ENCODE measurements around the gene DSCAML1.

DNA sequence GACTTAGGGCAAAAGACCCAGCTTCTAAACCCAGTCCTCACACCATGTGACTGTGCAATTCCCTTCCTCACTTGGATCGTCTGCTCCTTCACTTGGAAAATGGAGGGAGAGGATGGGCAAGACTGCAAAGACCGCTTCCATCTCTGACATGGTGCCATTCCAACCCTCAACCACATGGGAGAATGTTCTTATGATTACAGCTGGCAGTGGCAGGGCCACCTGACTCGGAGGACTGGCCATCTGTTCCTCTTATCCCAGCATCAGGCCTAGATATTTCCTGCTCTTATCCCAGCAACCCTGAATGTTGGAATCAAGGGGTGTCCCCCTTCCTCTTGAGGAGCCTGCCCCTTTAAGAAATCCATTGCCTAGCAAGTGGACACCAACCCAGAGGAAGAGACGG lies 15.4 kb downstream of the DSCAML1 start:
- TF ChIP-seq, protein P1, sequence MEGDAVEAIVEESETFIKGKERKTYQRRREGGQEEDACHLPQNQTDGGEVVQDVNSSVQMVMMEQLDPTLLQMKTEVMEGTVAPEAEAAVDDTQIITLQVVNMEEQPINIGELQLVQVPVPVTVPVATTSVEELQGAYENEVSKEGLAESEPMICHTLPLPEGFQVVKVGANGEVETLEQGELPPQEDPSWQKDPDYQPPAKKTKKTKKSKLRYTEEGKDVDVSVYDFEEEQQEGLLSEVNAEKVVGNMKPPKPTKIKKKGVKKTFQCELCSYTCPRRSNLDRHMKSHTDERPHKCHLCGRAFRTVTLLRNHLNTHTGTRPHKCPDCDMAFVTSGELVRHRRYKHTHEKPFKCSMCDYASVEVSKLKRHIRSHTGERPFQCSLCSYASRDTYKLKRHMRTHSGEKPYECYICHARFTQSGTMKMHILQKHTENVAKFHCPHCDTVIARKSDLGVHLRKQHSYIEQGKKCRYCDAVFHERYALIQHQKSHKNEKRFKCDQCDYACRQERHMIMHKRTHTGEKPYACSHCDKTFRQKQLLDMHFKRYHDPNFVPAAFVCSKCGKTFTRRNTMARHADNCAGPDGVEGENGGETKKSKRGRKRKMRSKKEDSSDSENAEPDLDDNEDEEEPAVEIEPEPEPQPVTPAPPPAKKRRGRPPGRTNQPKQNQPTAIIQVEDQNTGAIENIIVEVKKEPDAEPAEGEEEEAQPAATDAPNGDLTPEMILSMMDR (IDR thresholded peaks at IDR 0.05): no peak
- TF ChIP-seq, protein P2, sequence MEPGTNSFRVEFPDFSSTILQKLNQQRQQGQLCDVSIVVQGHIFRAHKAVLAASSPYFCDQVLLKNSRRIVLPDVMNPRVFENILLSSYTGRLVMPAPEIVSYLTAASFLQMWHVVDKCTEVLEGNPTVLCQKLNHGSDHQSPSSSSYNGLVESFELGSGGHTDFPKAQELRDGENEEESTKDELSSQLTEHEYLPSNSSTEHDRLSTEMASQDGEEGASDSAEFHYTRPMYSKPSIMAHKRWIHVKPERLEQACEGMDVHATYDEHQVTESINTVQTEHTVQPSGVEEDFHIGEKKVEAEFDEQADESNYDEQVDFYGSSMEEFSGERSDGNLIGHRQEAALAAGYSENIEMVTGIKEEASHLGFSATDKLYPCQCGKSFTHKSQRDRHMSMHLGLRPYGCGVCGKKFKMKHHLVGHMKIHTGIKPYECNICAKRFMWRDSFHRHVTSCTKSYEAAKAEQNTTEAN (CRISPR knock-in tag; IDR thresholded peaks at IDR 0.05): no peak
- TF ChIP-seq, protein P3, sequence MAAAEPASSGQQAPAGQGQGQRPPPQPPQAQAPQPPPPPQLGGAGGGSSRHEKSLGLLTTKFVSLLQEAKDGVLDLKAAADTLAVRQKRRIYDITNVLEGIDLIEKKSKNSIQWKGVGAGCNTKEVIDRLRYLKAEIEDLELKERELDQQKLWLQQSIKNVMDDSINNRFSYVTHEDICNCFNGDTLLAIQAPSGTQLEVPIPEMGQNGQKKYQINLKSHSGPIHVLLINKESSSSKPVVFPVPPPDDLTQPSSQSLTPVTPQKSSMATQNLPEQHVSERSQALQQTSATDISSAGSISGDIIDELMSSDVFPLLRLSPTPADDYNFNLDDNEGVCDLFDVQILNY (CRISPR knock-in tag; IDR thresholded peaks at IDR 0.05): no peak
- TF ChIP-seq ESRRA (CRISPR knock-in tag; IDR thresholded peaks at IDR 0.05; ENCODE audit: borderline replicate concordance): no peak
- TF ChIP-seq, protein P4, sequence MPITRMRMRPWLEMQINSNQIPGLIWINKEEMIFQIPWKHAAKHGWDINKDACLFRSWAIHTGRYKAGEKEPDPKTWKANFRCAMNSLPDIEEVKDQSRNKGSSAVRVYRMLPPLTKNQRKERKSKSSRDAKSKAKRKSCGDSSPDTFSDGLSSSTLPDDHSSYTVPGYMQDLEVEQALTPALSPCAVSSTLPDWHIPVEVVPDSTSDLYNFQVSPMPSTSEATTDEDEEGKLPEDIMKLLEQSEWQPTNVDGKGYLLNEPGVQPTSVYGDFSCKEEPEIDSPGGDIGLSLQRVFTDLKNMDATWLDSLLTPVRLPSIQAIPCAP (CRISPR knock-in tag; IDR thresholded peaks at IDR 0.05): no peak
- TF ChIP-seq, protein P5, sequence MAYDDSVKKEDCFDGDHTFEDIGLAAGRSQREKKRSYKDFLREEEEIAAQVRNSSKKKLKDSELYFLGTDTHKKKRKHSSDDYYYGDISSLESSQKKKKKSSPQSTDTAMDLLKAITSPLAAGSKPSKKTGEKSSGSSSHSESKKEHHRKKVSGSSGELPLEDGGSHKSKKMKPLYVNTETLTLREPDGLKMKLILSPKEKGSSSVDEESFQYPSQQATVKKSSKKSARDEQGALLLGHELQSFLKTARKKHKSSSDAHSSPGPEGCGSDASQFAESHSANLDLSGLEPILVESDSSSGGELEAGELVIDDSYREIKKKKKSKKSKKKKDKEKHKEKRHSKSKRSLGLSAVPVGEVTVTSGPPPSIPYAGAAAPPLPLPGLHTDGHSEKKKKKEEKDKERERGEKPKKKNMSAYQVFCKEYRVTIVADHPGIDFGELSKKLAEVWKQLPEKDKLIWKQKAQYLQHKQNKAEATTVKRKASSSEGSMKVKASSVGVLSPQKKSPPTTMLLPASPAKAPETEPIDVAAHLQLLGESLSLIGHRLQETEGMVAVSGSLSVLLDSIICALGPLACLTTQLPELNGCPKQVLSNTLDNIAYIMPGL (CRISPR knock-in tag; IDR thresholded peaks at IDR 0.05): no peak
- TF ChIP-seq TEAD4 (CRISPR knock-in tag; IDR thresholded peaks at IDR 0.05): no peak
- TF ChIP-seq, protein P6, sequence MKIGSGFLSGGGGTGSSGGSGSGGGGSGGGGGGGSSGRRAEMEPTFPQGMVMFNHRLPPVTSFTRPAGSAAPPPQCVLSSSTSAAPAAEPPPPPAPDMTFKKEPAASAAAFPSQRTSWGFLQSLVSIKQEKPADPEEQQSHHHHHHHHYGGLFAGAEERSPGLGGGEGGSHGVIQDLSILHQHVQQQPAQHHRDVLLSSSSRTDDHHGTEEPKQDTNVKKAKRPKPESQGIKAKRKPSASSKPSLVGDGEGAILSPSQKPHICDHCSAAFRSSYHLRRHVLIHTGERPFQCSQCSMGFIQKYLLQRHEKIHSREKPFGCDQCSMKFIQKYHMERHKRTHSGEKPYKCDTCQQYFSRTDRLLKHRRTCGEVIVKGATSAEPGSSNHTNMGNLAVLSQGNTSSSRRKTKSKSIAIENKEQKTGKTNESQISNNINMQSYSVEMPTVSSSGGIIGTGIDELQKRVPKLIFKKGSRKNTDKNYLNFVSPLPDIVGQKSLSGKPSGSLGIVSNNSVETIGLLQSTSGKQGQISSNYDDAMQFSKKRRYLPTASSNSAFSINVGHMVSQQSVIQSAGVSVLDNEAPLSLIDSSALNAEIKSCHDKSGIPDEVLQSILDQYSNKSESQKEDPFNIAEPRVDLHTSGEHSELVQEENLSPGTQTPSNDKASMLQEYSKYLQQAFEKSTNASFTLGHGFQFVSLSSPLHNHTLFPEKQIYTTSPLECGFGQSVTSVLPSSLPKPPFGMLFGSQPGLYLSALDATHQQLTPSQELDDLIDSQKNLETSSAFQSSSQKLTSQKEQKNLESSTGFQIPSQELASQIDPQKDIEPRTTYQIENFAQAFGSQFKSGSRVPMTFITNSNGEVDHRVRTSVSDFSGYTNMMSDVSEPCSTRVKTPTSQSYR (CRISPR knock-in tag; IDR thresholded peaks at IDR 0.05): no peak
- TF ChIP-seq JUN (CRISPR knock-in tag; IDR thresholded peaks at IDR 0.05): no peak
- TF ChIP-seq, protein P7, sequence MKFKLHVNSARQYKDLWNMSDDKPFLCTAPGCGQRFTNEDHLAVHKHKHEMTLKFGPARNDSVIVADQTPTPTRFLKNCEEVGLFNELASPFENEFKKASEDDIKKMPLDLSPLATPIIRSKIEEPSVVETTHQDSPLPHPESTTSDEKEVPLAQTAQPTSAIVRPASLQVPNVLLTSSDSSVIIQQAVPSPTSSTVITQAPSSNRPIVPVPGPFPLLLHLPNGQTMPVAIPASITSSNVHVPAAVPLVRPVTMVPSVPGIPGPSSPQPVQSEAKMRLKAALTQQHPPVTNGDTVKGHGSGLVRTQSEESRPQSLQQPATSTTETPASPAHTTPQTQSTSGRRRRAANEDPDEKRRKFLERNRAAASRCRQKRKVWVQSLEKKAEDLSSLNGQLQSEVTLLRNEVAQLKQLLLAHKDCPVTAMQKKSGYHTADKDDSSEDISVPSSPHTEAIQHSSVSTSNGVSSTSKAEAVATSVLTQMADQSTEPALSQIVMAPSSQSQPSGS (CRISPR knock-in tag; IDR thresholded peaks at IDR 0.05; ENCODE audit: borderline replicate concordance, low read depth): no peak
